ENCODE measurements around the gene CYP4F11. TPM values are rescaled to one million over a fixed set of nuclear protein-coding genes. Genes with fewer than 3 reads are reported as not detected.

Gene CYP4F11
- total and polyA plus RNA-seq, 2 experiments from 2014 or later, result not detected

GRCh38 chr19:15971224-15971780, 37.0 kb upstream of the CYP4F11 start:
- H3K79me2 ChIP-seq (replicated peaks; ENCODE audit: insufficient read depth), result no peaks in the 10 kb centered on the region
- no peaks in the 10 kb centered on the region for H3K27me3 ChIP-seq (ENCODE audit: insufficient read depth)
- TF ChIP-seq ZNF331 (CRISPR knock-in tag; IDR thresholded peaks at IDR 0.05; ENCODE audit: low read depth) (no peak), EZH2 (IDR thresholded peaks at IDR 0.05; ENCODE audit: low read depth, unreplicated experiment) (no peak), CREB1 (CRISPR knock-in tag; IDR thresholded peaks at IDR 0.05; ENCODE audit: low read depth) (no peak), JUNB (IDR thresholded peaks at IDR 0.05; ENCODE audit: unreplicated experiment) (no peak), REST (IDR thresholded peaks at IDR 0.05; ENCODE audit: unreplicated experiment) (no peak), POLR2AphosphoS5 (IDR thresholded peaks at IDR 0.05; ENCODE audit: low read depth) (no peak), STAT1 (IDR thresholded peaks at IDR 0.05; ENCODE audit: unreplicated experiment) (no peak), EZH2phosphoT487 (IDR thresholded peaks at IDR 0.05; ENCODE audit: unreplicated experiment) (no peak), ETS1 (IDR thresholded peaks at IDR 0.05) (no peak), ZNF114 (CRISPR knock-in tag; IDR thresholded peaks at IDR 0.05) (no peak), CTCF (conservative IDR thresholded peaks at IDR 0.05; ENCODE audit: low read depth in 2 of 2) (no peak)
- no peaks in the 10 kb centered on the region for H3K9me2 ChIP-seq (ENCODE audit: insufficient read depth)
- peaks cover 87% of the 10 kb centered on the region for H3K9me3 Mint-ChIP-seq
- no peak overlapping the region for H3K4me2 ChIP-seq
- no peaks in the 10 kb centered on the region for H3K4me1 ChIP-seq (ENCODE audit: insufficient read depth)
- H3F3A ChIP-seq (replicated peaks; ENCODE audit: low read depth), result no peaks in the 10 kb centered on the region
- H3K4me1 Mint-ChIP-seq, result no peaks in the 10 kb centered on the region
- H3K4me3 ChIP-seq, result no peak overlapping the region
- H2AFZ ChIP-seq, result no peak overlapping the region
- no peaks in the 10 kb centered on the region for H3K27me3 Mint-ChIP-seq (ENCODE audit: insufficient read depth, low read depth, poor library complexity)
- no peak overlapping the region for H3K27ac Mint-ChIP-seq
- no peak overlapping the region for H3K4me3 Mint-ChIP-seq
- DNase-seq (ENCODE audit: low spot score) (no peak), ATAC-seq (no peak)
- H4K20me1 ChIP-seq (replicated peaks; ENCODE audit: insufficient read depth), result no peaks in the 10 kb centered on the region
- no peak overlapping the region for H3K27ac ChIP-seq (ENCODE audit: low read depth)
- no peaks in the 10 kb centered on the region; the same call in 1 of the 2 replicates for H3K36me3 ChIP-seq (ENCODE audit: insufficient read depth)
- peaks cover 17% of the 10 kb centered on the region for H3K36me3 Mint-ChIP-seq (ENCODE audit: low read depth)

Measured in GM23338 (cell line).